ENCODE results near the gene AGBL1. TPM values are rescaled to one million over a fixed set of nuclear protein-coding genes. Genes with fewer than 3 reads are reported as not detected.

AGBL1 gene
- total RNA-seq, 1 donor from 2014 or later = not detected

GRCh38 chr15:86706813-86707212, 627.1 kb downstream of the AGBL1 start:
- Histone ChIP-seq H3K27ac (replicated peaks) (no peak overlapping the region), H3K4me3 (no peak overlapping the region), H3K36me3 (no peaks in the 10 kb centered on the region), H3K27me3 (ENCODE audit: low read depth) (no peaks in the 10 kb centered on the region), H3K4me1 (no peaks in the 10 kb centered on the region), H3K9me3 (replicated peaks) (no peaks in the 10 kb centered on the region)
- DNase-seq = no peak
- TF ChIP-seq CTCF (IDR thresholded peaks at IDR 0.05; ENCODE audit: borderline replicate concordance) = no peak
- intact Hi-C loops (cut with micrococcal nuclease) = no loop called here

- H3K27ac ChIP-seq (replicated peaks) = no peak overlapping the region
- intact Hi-C loops (cut with micrococcal nuclease) = no loop called here
- H3K4me3 ChIP-seq = no peak overlapping the region
- no peaks in the 10 kb centered on the region for H3K9me3 ChIP-seq (replicated peaks)
- no peaks in the 10 kb centered on the region for H3K27me3 ChIP-seq (ENCODE audit: low read depth)
- no peak for DNase-seq
- H3K36me3 ChIP-seq = no peaks in the 10 kb centered on the region
- H3K4me1 ChIP-seq = no peaks in the 10 kb centered on the region
- TF ChIP-seq CTCF (IDR thresholded peaks at IDR 0.05; ENCODE audit: borderline replicate concordance) = no peak
Measured at GRCh38 chr15:86711476-86711875, 631.8 kb downstream of the AGBL1 start.

- no peak overlapping the region for H3K4me3 ChIP-seq
- TF ChIP-seq CTCF (IDR thresholded peaks at IDR 0.05; ENCODE audit: borderline replicate concordance) = no peak
- H3K36me3 ChIP-seq = no peaks in the 10 kb centered on the region
- H3K27me3 ChIP-seq (ENCODE audit: low read depth) = no peaks in the 10 kb centered on the region
- no peaks in the 10 kb centered on the region for H3K4me1 ChIP-seq
- no peaks in the 10 kb centered on the region for H3K9me3 ChIP-seq (replicated peaks)
- DNase-seq = no peak
- no peak overlapping the region for H3K27ac ChIP-seq (replicated peaks)
- intact Hi-C loops (cut with micrococcal nuclease) = no loop called here
Measured at GRCh38 chr15:86714241-86714640, 634.6 kb downstream of the AGBL1 start.

GRCh38 chr15:86725628-86726027, 646.0 kb downstream of the AGBL1 start:
- Histone ChIP-seq H3K27ac (replicated peaks) (no peak overlapping the region), H3K36me3 (no peaks in the 10 kb centered on the region), H3K4me3 (no peak overlapping the region), H3K4me1 (no peaks in the 10 kb centered on the region), H3K27me3 (ENCODE audit: low read depth) (no peaks in the 10 kb centered on the region), H3K9me3 (replicated peaks) (no peaks in the 10 kb centered on the region)
- TF ChIP-seq CTCF (IDR thresholded peaks at IDR 0.05; ENCODE audit: borderline replicate concordance) = no peak
- intact Hi-C loops (cut with micrococcal nuclease) = no loop called here
- no peak for DNase-seq

- no peak for DNase-seq
- H3K4me3 ChIP-seq = no peak overlapping the region
- H3K27me3 ChIP-seq (ENCODE audit: low read depth) = no peaks in the 10 kb centered on the region
- H3K36me3 ChIP-seq = no peaks in the 10 kb centered on the region
- intact Hi-C loops (cut with micrococcal nuclease) = no loop called here
- H3K4me1 ChIP-seq = no peaks in the 10 kb centered on the region
- TF ChIP-seq CTCF (IDR thresholded peaks at IDR 0.05; ENCODE audit: borderline replicate concordance) = no peak
- H3K27ac ChIP-seq (replicated peaks) = no peak overlapping the region
- peaks cover 7% of the 10 kb centered on the region for H3K9me3 ChIP-seq (replicated peaks)
Measured at GRCh38 chr15:86735247-86736040, 655.8 kb downstream of the AGBL1 start.

Data from left ventricle myocardium inferior (tissue), 1 donor.